ENCODE results near the gene CABP4.
A peak's percentile ranks its signal among the peaks of the same experiment; 100 is the strongest.

The CABP4 gene

DNA sequence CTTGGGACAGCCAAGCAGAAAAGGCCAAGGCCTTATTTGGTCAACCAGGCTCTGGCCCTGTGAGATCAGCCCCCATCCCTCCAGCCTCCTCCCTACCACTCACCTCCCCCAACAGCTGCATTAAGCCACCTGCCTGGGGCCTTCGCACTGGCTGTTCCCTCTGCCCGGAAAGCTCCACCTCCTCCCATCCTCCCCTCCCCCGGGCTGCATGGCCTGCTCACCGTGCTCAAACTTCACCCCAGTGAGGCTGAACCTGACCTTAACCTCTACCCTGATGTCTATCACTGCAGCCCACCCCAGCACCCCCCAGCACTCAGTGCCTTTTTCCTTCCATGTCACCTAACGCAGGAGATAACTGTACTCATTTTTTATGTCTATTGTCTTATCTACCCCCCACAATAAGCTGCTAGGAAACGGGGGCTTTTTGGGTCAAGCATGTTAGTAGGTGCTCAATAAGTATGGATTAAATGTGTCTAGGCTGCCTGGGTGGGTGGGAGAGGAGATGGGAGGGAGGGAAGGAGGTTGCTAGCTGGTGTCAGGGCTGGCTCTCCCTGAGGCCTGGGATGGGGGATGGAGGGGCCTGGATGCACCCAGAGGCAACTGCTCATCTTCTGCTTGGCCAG, 18.6 kb upstream of the CABP4 start:
- peak; percentile 61 for DNase-seq

GRCh38 chr11:67437082-67437808, 17.9 kb upstream of the CABP4 start, which contains the start of gene PTPRCAP:
Gene PTPRCAP, minus strand, starts transcription at chr11:67437682. Its CDS starts 63 bp downstream, at chr11:67437619.
- peak; percentile 78 for DNase-seq

- no peak for DNase-seq
Measured at GRCh38 chr11:67437809-67438157, 17.4 kb upstream of the CABP4 start.

- DNase-seq: peak; percentile 71
Measured at GRCh38 chr11:67438158-67438902, 16.8 kb upstream of the CABP4 start.

- no peak for DNase-seq
Measured at GRCh38 chr11:67439321-67440228, 15.6 kb upstream of the CABP4 start.

- DNase-seq: no peak
Measured at GRCh38 chr11:67440229-67441097, 14.7 kb upstream of the CABP4 start.

- DNase-seq: no peak
Measured at GRCh38 chr11:67441098-67441563, 14.0 kb upstream of the CABP4 start.

DNA sequence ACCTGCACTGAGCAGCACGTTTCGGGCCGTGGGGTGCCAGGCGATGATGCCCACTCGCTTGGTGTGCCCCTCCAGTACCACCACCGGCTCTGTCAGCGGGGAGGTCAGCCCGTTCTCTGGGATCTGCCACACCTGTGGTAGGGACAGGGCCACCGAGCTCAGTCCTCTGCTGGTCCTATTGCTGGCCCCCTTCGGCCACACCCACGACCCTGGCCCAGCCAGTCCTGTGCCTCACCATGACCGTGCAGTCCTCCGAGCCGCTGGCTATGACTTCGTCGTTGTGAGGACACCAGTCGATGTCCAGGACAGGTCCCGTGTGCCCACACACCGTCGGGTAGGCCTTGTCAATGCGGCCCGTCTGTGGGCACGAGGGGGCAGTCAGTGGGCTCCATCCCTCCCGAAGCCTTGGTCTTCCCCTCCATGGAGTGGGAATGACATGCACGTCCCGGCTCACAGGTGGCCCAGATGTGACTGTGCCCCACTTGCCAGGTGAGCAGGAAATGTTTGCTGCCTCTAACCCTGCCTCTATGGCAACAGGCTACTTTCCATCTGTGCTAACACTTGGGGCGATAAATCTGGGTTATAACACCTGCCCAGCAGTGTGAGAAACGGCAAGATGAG, 13.3 kb upstream of the CABP4 start:
- no peak for DNase-seq

- DNase-seq: no peak
Measured at GRCh38 chr11:67442504-67443404, 12.4 kb upstream of the CABP4 start.

DNA sequence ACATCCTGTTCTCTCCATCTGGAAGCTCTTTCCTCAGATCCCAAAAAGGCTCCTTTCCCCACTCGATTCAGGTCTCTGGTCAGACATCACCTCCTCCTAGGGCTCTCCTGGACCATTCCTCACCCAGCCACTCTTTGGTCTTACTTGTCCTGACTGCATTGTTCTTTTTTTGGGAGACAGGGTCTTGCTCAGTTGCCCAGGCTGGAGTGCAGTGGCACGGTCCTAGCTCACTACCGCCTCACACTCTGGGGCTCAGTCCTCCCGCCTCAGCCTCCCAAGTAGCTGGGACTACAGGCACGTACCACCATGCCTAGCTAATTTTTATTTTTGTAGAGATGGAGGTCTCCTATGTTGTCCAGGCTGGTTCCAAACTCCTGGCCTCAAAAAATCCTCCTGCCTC, 9.6 kb upstream of the CABP4 start:
- no peak for DNase-seq

DNA sequence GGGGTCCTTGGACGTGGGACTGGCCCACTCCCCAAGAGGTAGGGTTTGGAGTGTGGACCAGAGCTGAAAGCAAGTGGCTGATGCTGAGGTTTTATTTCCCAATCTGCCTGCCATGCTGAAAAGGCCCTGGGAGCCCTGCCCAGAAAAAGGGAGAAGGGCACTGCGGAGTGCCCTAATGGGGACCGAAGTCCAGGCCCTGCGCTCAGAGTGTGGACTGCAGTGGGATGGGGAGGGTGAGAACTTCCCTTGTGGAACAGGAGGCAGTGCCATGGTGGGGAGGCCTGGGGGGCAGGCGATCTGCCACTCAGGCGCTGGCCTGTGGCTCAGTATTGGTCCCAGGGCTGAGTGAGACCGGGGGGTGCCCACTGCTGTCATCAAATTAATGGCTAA, 6.9 kb upstream of the CABP4 start:
- no peak for DNase-seq

DNA sequence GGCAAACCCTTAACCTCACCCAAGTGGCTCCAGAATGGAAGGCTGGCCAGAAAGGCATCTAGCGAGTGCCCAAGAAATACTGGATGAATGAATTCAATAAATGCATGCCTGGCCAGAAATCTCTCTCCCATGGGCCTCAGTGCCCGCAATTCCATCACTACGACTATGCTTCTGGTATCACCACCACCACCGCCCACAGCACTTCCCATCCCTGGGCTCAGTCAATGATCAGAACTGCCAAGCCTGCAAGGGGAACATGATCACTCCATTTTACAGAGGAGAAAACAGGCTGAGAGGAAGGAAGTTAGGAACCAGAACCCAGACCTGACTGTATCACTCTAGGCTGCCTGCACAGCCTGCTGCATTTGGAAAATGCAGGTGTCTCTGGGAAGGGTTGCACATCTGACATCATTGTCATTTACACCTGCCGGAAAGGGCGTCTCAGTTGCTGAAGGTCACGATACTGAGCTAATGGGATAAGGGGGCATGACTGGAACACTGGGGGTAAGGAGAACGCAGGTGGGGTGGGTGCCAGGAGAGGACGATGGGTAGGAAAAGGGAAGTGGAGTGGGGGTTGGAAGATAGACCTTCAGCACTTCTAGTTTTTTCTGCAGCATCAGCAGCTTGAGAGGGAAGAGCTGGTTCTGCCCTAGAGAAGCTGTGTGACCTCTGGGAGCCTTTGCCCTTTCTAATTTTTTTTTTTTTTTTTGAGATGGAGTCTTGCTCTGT, 5.9 kb upstream of the CABP4 start:
- DNase-seq: no peak

GRCh38 chr11:67450796-67451657, 4.1 kb upstream of the CABP4 start:
- no peak for DNase-seq

- DNase-seq: no peak
Measured at GRCh38 chr11:67451658-67451976, 3.5 kb upstream of the CABP4 start.

- DNase-seq: no peak
Measured at GRCh38 chr11:67452141-67452952, 2.8 kb upstream of the CABP4 start, which contains the start of gene GPR152. Gene GPR152, minus strand, starts transcription at chr11:67452729. Its CDS starts 5 bp downstream, at chr11:67452724.

- no peak for DNase-seq
Measured at GRCh38 chr11:67453816-67454732, 1.1 kb upstream of the CABP4 start.
